Stimulated activated CD4-positive, alpha-beta T cell treated with anti-CD3 and anti-CD28 coated beads, Interleukin-1b, Interleukin-23, amount 100 ng/mL, for 48 hours (primary cell): ENCODE data around the gene C22orf15.
"Not testable (repeated sequence)": the region's sequence is repeated elsewhere in the genome, so short reads cannot be mapped to it uniquely, and the experiment has no call there.

Experiments used
- DNase-seq: peaks from one replicate; pipeline ENCODE4 v3.0.0-alpha.2; 2020

Gene C22orf15, protein sequence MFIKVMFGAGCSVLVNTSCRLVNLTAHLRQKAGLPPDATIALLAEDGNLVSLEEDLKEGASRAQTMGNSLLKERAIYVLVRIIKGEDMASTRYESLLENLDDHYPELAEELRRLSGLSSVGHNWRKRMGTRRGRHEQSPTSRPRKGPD

DNA sequence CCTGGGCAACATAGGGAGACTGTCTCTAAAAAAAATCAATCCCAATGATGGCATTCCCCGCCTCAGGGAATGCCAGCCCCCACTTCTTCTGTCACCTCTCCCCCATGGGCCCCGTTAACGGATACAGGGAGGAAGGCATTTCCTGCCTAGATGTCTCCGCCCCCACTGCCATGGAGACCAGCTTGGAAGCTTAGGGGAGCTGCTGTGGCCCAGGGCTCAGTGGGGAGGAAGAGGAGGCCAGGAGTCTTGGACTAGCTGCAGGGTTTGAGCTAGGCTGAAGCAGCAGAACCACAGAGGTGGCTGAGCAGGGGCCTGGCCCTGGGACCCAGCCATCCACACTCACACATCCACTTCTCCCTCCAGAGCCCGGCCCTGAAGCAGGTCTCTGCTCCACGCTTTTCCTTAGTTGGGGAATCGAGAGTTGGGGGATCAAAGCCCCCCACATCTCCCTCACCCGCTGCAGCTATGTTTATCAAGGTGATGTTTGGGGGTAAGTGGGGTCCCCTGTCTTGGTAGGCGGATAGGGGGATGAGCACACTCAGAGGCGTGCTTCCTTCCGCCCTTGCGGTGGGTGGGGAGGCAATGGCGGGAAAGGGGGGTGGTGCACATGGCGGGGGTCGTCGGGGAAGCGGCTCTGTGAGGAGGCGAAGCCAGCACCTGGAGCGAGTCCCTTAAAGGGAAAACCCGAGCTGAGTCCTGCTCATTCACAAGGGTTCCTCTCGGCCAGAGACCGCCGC, at the start of gene C22orf15:
Gene C22orf15, plus strand, starts transcription at position 149 of the 737 bp plus-strand sequence. Its CDS starts 317 bp downstream, at position 466.
- no peak for DNase-seq

DNA sequence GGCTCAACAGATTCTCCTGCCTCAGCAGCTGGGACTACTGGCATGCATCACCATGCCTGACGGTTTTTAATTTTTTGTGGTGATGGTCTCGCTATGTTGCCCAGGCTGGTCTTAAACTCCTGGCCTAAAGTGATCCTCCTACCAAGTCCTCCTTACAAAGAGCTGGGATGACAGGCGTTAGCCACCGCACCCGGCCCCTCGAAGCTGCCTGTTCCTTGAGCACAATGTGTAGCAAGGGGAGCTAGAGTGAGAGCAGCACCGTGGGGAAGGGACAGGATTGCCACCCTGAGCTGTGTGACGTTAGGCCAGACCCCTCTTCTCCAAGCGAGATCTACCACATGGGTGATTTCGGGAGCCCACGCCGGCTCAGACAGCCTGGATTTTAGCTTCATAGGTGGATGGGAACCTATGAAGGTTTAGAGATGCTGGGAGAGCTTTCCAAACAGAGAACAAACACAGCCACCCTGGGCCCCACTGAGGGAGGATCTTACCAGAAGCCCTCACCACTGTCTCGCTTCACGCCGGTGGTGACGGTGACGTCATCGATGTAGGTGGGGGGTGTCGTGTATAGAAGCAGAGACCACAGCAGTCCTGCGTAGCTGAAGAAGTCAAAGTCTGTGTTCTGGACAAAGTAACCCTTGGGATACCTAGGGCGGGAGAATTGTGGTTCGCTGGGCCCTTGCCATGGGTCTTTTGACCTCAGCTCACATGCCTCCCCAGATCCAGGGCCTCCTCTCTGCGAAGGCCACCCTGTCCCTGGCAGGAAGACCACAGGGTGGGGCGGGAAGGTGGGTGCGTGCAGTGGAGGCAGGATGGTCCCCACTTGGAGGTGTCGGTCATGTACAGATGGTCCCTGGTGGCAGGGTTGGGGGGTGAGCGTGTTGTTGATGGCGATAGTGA, 48.8 kb upstream of the C22orf15 start:
- DNase-seq: peak; percentile 51

DNA sequence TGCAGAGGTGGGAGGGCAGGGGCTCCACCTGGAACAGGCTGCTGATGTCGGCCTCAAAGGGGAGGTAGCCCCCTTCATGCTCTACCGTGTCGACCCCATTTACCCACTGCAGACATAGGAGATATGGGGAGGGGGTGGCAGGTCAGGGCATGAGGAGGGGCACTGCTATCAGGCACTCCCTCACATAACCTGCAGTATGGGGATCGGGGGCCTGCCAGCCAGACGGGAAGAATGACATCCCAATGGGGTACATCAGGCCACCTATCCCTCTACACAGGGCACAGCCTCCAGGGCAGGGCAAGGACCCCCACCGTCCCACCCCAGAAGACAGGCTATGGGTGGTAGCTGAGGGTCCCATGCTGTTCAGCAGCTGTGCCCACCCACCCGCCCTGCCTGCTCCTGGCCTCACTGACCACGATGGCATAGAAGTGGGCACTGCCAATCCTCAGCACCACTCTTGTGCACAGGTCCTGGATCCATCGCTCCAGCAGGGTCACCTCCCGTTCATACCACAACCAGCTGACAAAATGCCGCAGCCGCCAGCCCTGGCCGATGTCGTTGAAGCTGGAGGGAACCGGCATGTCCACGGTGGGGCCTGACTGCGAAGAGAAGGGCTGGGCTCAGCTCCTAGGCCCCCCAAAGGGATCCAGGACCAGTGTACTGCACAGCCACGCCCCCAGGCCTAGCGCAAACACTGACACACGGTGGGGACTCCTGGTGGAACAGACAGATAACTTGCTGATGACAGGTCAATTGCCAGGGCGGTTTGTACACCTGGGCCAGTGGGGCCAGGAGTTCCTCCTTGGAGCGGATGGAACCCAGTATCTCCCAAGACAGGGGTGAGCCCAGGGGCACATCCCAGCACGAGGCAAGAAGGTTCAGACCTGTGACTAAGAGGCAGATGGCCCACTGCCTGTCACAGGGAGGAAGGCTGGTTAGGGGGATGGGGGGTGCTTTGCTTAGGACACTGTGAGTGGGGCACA, 47.9 kb upstream of the C22orf15 start:
- no peak for DNase-seq

DNA sequence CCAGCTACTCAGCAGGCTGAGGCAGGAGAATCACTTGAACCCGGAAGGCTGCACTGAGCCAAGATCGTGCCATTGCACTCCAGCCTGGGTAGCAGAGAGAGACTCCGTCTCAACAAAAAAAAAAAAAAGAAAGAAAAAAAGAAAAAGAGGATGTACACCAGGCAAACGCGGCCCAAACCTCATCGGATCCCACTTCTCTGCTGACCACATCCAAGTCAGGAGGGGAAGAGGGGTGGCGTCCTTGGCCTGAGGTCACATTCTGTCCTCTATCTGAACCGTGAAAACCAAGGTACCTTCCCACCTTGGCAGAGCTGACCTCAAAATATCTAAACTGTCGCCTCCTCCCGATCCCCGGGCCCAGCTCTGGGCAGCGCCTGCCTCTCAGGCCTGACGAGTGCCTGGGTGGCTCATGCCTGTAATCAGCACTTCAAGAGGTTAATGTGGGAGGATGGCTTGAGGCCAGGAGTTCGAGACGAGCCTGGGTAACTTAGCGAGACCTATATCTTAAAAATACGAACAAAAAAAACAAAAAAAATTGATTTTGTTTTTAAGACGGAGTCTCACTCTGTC, 46.9 kb upstream of the C22orf15 start:
- DNase-seq: no peak

DNA sequence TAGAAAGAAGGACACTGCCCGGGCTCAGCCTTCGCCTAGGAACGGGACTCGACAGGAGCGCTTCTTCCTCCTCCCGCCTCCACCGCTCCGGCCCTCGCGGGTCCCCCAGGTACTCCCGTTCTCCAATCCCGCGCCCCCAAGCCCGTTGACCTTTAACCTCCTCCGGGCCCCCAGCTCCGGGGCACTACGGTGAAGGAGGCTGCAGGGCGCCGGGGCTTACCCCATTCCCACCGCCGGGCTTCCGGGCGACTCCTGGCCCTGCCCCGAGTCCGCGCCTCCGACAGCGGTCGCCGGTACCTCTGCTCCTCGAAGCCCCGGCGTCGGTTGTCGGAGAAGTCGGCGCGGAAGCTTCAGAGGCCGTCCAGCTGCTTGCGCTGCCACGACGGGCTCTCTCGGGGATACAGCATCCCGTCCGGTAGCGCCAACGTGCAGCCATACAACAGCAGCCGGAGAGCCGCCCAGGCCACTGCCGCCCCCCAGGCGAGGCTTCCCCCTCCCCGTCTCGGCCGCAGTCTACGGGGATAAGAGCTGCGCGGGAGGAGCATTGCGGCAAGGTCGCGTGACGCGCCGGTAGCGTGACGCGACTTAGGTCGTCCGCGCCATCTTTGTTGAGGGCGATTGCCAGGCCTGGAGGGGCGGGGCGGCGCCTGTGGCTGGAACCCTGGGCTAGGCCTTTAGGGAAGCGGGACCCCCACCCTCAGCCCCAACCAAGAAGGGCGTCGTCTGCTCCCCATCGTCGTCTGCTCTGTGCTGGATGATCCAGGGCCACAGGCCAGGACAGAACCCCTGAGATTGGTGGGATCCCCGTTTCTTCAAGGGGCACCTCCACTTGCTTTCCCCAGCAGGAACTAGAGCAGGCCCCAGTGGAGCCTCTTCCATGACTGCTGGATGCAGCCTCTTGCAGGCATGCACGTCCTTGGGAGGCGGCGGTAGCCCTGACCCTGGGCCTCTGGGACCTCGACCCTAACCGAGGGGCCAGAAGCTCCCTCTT, 45.7 kb upstream of the C22orf15 start:
- peak; percentile 82 for DNase-seq

DNA sequence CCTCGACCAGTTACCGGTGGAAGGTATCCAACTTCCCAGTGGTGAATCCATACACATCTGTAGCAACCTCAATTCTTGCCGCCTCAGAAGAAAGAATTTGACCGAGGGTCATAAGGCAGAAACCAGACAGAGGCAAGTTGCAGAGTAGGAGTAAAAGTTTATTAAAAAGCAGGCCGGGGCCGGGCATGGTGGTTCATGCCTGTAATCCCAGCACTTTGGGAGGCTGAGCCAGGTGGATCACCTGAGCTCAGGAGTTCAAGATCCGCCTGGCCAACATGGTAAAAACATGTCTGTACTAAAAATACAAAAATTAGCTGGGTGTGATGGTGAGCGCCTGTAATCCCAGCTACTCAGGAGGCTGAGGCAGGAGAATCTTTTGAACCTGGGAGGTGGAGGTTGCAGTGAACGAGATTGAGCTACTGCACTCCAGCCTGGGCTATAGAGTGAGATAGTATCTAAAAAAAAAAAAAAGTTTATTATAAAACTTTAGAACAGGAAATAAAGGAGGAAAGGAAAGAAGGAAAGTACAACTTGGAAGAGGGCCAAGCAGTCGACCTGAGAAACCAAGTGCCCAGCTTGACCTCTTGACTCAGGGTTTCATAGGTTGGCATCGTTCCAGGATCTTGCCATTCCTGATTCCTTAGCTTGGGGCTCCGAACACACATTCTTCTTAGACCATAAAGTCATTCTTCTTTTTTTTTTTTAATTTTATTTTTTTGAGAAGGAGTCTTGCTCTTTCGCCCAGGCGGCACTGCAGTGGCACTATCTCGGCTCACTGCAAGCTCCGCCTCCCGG, 44.2 kb upstream of the C22orf15 start:
- no peak for DNase-seq

DNA sequence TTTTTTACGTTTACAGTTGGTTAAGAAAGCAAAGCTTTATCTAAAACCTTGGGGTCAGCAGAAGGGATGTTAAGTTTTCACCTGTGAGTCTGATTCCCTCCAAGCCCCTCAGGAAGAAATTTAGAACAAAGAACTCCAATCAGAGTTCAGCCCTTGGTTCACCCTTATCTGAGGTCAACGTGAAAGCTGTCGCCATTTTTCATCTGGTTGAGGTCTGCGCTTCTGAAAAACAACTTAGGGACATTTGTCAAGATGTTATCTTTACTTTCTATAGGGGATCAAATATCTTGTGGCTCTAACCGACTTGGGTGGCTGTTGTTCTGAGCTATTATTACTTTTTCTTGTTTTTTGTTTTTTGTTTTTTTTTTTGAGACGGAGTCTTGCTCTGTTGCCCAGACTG, 41.9 kb upstream of the C22orf15 start:
- no peak for DNase-seq

DNA sequence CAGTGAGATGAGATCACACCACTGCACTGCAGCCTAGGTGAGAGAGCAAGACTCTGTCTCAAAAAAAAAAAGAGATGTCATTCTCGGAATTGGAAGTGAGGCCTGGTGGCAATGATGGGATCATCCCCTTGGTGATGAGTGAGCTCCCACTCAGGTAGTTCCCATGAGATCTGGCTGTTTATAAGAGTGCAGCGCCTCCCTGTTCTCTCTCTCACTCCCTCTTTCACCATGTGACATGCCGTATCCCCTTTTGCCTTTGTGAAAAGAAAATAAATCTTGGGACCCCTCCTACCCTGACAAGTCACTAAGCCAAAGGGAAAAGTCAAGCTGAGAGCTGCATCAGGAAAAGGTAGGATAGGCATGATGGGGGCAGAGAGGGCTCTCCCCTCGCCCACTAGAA, 40.6 kb upstream of the C22orf15 start:
- DNase-seq: no peak

DNA sequence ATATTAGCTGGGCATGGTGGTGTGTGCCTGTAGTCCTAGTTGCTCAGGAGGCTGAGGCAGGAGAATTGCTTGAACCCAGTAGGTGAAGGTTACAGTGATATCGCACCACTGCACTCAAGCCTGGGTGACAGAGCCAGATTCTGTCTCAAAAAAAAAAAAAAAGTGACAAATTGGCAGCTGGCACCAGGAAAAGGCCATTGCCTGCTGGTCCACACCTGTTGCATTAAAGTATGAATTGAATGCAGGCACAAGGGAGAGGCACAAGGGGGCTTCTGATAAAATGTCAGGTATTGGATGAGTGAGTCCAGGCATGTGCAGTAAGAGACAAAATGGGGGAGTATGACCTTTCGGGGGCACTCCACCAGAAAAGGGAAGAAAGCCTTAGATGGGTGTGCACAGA, 40.1 kb upstream of the C22orf15 start:
- no peak for DNase-seq

DNA sequence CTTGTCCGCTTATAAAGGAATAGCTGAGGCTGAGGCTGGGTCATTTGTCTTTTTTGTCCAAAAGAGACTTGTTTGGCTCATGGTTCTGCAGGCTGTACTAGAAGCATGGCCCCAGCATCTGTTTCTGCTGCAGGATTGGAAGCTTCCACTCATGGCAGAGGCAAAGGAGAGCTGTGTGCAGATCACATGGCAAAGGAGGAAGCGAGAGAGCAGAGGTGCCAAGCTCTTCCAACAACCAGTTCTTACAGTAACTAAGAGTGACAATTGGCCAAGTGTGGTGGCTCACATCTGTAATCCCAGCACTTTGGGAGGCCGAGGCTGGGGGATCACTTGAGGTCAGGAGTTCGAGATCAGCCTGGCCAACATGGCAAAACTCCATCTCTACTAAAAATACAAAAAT, 34.7 kb upstream of the C22orf15 start:
- not testable (repeated sequence) for DNase-seq

DNA sequence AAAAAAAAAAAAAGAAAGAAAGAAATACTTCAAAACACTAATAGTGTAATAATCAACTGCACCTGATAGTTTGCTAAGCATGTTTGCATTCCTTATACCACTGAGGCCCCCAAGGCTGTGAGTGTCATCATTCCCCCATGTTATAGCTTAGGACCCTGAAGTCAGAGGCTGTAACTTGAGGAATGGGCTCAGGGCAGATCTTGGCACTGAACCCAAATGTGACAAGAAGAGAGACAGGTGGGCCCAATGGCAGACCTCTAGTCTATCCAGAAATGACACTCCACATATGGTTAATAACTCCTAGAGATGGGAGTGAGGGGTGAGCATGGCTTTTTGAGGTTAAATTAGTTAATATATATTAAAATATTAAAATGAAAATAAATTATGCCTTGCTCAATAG, 25.1 kb upstream of the C22orf15 start:
- DNase-seq: no peak

DNA sequence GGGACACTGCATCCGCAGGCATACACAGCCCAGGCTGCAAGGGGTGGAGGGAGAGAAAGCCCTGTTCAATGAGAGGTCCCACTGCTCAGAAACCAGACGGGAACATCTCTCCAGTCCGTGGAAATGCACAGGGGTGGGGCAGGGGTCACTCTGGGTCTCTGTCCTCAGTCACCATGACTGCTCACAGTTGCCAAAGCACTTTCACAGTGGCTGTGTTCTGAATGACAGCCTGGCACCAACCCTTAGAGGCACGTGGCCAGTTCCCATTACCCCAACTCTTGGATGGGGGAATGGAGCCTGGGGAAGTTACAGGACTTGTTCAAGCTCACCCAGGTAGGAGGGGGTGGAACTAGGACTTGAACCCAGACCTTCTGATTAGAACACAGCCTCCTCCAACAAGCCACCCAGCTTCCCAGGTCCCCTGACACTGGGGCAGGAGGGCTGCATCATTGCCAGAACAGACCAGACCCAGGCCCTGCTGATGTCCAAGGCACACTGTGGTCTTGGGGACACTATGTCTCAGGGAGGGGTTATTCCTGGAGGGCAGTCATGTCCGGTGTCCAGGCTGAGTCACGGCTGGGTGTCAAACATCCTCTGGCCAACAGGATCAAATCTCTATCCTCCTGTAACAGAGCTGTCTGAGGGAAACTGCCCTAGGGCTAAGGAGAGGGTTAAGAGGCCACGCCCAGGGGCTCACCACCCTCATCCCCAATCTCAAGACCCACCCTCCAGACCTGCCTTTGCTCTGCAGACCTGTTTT, 20.1 kb upstream of the C22orf15 start:
- no peak for DNase-seq

DNA sequence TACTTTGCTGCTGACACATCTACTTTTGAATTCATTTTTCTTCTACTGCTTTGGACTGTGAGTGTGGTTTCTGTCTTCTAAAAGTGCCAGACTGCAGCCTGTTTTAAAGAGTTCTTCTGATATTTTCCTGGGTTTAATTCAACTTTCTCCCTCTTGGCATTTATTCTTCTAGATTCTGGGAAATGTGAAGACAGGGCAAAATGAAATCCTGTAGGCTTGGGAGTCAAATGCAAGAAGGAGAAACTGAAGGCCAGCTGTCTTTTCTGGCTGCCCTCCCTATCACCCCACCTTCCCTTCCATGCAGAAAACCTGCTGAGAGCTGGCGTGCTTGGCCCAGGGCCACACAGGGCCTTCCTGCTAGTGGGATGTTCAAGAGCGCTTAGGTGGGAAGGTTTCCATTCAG, 19.5 kb upstream of the C22orf15 start:
- no peak for DNase-seq

DNA sequence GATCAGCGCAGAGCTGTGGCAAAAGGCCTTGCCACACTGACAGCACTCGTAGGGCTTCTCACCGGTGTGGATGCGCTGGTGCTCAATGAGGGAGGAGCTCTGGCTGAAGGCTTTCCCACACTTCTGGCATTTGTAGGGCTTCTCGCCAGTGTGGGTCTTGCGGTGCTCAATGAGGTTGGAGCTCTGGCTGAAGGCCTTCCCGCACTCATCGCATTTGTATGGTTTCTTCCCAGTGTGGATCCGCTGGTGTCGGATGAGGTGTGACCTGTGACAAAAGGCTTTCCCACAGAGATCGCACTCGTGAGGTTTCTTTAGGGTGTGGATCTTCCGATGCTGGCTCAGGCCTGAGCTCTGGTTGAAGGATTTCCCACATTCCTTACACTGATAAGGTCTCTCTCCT, 18.8 kb upstream of the C22orf15 start:
- no peak for DNase-seq

DNA sequence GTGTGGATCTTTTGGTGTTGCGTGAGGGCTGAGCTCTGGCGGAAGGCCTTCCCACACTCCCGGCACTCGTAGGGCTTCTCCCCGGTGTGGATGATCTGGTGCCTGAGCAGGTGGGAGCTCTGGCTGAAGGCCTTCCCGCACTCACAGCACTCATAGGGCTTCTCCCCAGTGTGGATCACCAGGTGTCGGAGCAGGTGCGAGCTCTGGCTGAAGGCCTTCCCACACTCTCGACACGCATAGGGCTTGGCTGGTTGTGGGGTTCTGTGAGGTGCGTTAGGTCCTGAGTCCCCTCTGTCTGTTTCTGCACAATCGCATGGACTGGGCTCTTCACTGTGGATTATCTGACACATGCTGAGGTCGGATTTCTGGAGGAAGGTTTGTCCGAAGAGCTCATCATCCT, 18.3 kb upstream of the C22orf15 start:
- DNase-seq: no peak

DNA sequence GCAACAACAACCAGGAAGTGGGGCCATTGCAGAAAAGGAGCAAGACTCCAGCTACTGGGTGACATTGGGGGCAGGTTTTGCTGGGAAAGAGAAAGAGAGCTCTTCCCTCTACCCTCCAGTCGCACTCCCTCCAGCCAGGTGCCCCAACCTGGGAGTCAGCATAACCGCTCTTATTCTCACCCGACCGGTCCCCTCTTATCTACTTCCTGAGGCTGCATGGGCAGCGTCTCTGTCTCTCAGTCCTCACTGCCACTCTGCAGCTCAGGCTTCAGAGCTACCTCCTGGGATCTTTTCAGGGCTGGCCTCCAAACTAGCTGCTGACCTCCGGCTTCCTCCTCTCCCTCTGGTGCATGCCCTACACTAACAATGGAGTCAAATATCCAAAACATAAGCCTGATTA, 17.0 kb upstream of the C22orf15 start:
- no peak for DNase-seq

DNA sequence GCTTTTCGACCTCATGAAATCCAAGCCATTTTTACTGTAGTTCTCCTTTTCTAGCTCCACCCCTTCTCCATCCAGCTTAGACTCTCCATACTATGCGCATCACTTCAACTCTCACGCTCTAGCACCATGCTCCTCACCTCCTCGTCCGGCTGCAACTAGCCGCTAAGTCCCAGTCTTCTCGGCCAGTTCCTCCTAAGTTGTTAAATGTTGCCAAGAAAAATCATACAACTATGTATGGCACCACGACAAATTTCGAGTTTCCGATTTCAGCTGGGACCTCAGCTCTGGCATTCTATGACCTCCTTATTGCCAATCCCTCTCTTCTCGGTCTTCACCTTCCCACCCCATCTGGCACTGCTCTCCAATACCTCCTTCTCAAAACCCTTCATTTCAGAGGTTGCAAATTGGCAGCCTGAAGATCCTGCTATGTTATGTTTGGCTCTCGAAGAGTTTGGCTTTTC, 12.9 kb upstream of the C22orf15 start:
- no peak for DNase-seq

DNA sequence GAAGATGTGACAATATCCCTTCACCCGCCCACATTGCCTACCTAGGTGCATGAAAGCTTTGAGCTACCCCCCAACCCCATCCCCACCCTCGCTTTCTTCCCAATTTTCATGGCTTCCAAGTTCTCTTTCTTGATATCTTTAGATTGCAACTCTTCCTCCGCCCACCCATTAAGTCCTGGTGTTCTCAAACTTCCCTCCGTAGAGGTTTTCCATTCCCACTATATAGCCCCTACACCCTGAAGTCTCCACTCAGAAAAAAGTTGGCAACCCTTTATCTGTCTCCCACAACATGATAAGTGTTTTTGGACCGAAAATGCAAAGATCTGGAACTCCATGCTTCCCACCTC, 12.4 kb upstream of the C22orf15 start:
- no peak for DNase-seq

DNA sequence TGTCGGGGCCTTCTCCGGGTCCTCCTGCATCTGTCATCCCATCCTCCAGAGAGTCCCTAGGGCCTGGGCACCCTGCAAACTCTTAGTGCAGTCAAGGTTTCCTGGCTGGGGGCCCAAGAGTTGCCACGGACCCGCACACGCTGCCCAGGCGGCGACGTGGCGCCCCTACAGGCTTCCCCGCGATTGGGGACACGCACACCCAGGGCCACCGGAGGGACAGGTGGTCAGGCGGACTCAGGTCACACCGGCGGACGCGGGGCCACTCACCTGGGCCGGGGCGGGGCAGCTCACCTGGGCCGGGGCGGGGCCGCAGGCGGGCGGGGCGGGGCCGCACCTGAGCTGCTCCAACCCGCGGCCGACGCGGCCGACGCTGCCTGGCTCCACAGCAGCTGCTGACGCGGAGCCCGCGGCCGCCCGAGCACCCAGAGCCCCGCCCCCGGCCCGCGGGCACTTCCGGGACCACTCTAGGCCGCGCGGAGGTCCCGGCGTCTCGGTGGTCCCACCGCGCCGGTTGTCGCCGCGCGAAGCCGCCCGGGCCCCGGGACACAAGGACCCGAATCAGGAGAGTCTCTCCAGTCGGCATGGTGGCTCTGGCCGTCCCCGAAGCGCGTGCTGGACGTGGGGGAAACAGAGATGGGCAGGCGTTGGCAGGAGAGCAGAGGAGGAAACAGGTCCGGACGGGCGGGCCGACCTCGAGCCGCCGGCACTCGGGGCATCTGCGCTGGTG, 11.9 kb upstream of the C22orf15 start, which contains the start of gene ZNF70:
Gene ZNF70, minus strand, starts transcription at position 399 of the 727 bp plus-strand sequence. CDS start 5,972 bp downstream, outside the sequence.
- DNase-seq: peak; percentile 80
